GM21423 (cell line): ENCODE results near the gene ECD.
"Not testable (repeated sequence)": the region's sequence is repeated elsewhere in the genome, so short reads cannot be mapped to it uniquely, and the experiment has no call there.

Experiments
- ATAC-seq: cut with Tn5 transposase; IDR thresholded peaks from one replicate; pipeline ENCODE4 v1.9.1; 2021; ENCODE audit warnings: mild to moderate bottlenecking, moderate library complexity; ENCODE audit not compliant: unreplicated experiment

Gene ECD

GRCh38 chr10:73161079-73161478 lies 6.7 kb downstream of the ECD start:
- ATAC-seq, result no peak

DNA sequence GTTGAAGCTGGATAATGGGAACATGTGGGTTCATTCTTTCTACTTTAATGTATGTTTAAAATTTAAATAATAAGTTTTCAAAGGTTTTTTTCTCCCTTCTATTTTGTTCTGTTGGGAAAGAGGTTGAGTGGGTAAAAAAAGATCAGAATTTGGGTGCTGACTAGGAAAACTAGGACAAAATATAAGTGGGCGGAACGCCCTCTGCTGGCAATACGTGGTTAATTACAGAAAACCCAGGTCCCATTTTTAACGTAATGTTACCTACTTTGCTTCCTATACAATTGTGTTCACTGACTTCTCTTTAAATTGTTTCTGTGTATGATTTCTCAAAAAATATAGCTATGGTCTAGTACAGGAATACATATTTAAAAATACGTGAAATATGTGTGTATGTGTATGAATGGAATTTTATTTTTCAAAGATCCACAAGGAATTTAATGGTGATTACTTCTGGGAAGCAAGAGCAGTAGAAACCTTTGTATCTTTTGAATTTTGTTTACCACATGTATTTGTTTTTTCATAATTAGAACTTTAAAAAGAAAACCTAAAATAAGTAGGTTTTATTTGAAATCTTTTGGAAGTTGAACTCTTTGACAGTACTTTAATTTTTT lies 8.7 kb downstream of the ECD start:
- ATAC-seq, result no peak

DNA sequence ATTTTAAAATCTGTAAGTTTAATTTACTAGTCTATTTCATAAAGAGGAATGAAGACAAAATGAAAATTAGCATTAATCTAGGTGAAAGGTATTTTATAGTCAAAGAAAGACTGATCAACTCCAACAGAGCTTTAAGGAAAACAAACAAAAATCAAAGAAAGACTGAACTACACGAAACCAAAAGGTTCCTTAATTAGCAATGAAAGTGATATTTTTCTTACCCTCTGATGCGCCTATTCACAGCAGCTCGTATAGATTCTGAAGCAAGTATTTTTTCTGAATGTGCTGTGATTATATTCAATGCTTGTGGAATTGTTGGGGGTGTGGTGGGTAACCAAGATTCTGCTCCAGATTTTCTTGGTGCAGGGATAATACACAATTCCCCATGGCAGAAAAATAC lies 11.8 kb downstream of the ECD start:
- no peak for ATAC-seq

GRCh38 chr10:73152009-73152408 lies 15.8 kb downstream of the ECD start:
- ATAC-seq, result no peak

DNA sequence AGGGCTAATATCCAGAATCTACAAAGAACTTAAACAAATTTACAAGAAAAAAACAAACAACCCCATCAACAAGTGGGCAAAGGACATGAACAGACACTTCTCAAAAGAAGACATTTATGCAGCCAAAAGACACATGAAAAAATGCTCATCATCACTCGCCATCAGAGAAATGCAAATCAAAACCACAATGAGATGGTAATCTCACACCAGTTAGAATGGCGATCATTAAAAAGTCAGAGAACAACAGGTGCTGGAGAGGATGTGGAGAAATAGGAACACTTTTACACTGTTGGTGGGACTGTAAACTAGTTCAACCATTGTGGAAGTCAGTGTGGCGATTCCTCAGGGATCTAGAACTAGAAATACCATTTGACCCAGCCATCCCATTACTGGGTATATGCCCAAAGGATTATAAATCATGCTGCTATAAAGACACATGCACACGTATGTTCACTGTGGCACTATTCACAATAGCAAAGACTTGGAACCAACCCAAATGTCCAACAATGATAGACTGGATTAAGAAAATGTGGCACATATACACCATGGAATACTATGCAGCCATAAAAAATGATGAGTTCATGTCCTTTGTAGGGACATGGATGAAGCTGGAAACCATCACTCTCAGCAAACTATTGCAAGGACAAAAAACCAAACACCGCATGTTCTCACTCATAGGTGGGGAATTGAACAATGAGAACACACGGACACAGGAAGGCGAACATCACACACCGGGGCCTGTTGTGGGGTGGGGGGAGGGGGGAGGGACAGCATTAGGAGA lies 17.0 kb downstream of the ECD start:
- ATAC-seq, result not testable (repeated sequence)

GRCh38 chr10:73141603-73142002 lies 26.2 kb downstream of the ECD start:
- no peak for ATAC-seq

- ATAC-seq, result no peak
Observed at GRCh38 chr10:73139251-73139650, 28.6 kb downstream of the ECD start.

DNA sequence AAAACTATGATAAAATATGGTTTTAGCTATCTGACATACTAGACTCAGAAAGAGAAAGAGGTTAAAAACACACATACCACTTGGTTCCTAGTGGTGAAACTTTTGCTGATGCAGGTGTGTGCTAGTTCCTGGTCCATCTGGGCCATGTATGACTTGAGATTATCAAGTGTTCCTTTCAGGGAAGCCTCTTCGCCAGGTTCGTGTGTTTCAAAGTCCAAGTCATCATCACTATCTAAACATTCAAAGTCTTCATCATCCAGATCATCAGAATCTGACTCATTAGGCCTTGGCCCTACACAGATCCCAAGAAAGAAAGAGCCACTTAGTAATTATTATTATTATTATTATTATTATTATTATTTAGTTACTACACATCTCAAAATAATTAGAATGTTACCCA lies 31.2 kb downstream of the ECD start:
- ATAC-seq, result no peak

DNA sequence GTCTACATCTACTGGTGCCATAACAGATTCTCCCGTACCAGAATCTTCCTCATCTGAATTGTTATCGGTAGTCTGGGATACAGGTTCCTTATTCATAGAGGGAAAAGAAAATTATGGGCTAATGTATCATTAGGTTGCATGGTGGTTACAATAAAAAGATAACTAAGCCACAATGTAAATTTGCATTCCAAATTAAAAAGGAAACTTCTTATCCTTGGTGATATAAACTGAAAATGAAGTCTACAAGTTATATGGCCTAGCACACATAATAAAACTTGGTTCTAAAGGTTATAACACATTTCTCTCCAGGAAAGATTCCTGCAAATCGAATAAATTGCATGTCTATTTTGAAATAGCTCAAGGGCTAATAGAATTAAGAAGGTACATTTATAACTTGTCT lies 33.1 kb downstream of the ECD start:
- no peak for ATAC-seq

- ATAC-seq, result no peak
Observed at GRCh38 chr10:73131913-73132686, 35.7 kb downstream of the ECD start.

- no peak for ATAC-seq
Observed at GRCh38 chr10:73131301-73131700, 36.5 kb downstream of the ECD start.

DNA sequence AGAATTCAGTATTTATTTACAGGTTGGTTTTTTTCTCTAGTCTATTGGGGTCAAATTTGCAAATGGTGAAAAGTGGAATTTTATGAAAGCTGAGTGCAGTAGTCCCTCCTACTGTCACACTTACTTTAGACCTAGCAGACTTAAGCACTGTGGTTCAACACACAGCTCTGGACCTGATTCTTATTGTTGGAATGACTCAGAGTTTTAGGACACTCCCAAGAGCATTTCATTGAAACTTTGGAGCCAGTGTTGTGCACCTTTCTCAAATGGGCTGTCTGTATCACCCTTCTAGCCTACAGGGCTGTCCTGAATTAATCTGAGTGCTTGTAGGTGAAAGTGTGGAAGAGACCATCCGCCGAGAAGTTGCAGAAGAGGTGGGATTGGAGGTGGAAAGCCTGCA lies 41.5 kb downstream of the ECD start:
- no peak for ATAC-seq

DNA sequence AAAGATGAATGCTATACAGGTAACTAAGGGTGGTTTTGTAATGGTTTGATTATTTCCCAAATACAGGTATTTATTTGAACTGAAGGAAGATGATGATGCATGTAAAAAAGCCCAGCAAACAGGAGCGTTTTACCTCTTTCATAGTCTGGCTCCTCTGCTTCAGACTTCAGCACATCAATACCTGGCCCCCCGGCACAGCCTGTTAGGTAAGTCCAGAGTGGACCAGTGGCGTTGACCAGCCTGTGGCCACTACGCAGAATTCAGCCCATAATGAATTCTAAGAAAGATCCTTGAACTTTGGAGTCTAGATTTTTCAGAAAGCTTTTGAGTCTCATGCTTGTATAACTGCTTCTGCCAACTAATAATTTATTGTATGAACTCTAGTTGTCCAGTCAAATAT lies 47.9 kb downstream of the ECD start:
- ATAC-seq, result no peak

DNA sequence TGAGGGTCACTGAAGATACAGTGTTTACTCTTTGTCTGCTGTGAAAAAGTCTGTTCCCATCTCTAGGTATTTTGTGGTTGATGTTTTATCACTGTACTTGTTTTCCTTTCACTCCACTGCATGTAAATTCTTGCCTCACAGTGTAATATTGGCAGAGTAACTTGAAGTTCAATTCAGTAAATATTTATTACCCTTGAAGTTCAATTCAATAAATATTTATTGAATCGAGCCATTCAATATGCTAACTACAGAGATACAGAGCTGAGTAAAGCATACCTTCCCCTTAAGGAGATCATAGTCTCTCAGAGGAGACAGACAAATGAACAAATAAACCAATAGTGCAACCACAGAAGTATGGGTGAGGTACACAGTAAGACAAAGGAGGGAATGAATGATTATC lies 48.4 kb downstream of the ECD start:
- ATAC-seq, result no peak

DNA sequence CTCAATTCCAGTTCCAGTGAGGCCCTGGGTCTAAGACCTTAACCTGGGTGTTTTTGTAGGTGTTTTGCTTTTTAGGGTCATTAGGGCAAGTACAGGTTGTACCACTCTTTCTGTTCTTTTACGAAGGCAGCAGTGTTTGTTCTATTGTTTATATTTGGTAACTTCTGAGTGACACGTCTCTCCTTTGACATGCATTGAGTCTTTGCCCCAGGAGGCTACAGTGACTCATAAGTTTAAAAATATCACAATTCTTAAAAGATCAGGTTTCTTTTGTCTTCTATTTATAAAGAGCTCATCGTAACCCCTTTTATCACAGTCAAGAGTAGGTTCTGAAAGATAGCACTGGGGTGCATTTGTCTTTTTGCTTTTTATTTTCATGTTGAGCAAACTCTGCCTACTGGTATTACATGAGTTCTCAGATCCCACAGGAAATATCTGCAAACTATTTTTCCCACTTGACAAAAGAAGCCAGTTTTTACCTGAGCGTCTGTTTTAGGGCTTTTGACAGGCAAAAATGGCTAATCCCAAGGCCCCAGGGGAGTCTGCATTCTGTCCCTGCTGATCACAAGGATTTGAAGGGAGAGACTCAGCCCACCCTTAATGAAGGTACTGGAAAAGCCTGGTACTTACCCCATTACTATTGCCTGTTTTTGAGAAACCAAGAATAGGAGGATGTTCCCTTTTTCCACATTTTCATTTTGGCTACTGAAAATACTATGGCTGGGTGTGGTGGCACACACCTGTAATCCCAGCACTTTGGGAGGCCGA lies 49.6 kb downstream of the ECD start:
- ATAC-seq, result peak; percentile 48

- ATAC-seq, result no peak
Observed at GRCh38 chr10:73116017-73116416, 51.8 kb downstream of the ECD start.

- no peak for ATAC-seq
Observed at GRCh38 chr10:73113551-73113950, 54.3 kb downstream of the ECD start.

GRCh38 chr10:73112032-73112431 lies 55.8 kb downstream of the ECD start:
- ATAC-seq, result not testable (repeated sequence)

GRCh38 chr10:73110345-73110849 lies 57.4 kb downstream of the ECD start, which contains the start of gene NUDT13:
TSS of gene NUDT13 (plus strand) at chr10:73110455. CDS start at chr10:73114366, 3,911 bp downstream.
- peak; percentile 71 for ATAC-seq

- ATAC-seq, result not testable (repeated sequence)
Observed at GRCh38 chr10:73109248-73109652, 58.6 kb downstream of the ECD start.

DNA sequence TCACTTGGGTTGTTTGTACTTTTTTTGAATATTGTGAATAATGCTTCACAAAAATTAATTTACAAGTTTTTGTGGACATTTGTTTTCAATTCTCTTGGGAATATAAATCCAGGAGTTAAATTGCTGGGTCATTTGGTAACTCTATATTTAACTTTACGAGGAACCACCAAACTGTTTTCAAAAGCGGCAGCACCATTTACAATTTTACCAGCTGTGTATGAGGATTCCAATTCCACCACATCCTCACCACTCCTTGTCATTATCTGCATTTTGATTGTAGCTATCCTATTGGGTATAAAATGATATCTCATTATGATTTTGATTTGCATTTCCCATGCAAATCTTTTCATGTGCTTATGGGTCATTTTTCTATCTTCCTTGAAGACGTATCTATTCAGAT lies 61.5 kb downstream of the ECD start:
- no peak for ATAC-seq
